Colonic mucosa (tissue), 4 donors: ENCODE measurements around the gene NARS2. TPM values are rescaled to one million over a fixed set of nuclear protein-coding genes. Genes with fewer than 3 reads are reported as not detected.

Experiments
- DNase-seq: peaks from one replicate; pipeline ENCODE4 v3.0.0-alpha.2; 2020
- H3K27ac ChIP-seq: fragments of 200-600 bp; one replicate; pipeline ENCODE4 v1.8.0; 2021
- H3K27me3 ChIP-seq: fragments of 200-600 bp; one replicate; pipeline ENCODE4 v1.8.0; 2021
- H3K36me3 ChIP-seq: fragments of 200-600 bp; one replicate; pipeline ENCODE4 v1.8.0; 2021
- H3K4me1 ChIP-seq: fragments of 200-600 bp; one replicate; pipeline ENCODE4 v1.8.0; 2021; ENCODE audit warnings: mild to moderate bottlenecking
- H3K4me3 ChIP-seq: fragments of 200-600 bp; one replicate; pipeline ENCODE4 v1.8.0; 2021
- H3K9ac ChIP-seq, 2 donors: one replicate each; pipeline ENCODE4 v1.7.0; 2013; ENCODE audit warnings: control low read depth in 2 of 2, low read depth in 2 of 2, low read length in 2 of 2
- H3K9me3 ChIP-seq: fragments of 200-600 bp; one replicate; pipeline ENCODE4 v1.8.0; 2021
- intact Hi-C: fragments of 100-400 bp; cut with DNase I; formaldehyde crosslinking; loops from one replicate; pipeline ENCODE4 v1.14.1; 2022
- total RNA-seq, 2 donors: library from RNA; stranded (reverse); fragmentation: NEBNext Ultra II Directional in 1 of 2; extraction: Animal tissue kit (Norgen Biotek cat#: 25700) in 1 of 2; gene quantifications; one replicate each; pipeline ENCODE4 v1.2.1, GENCODE V29; 2021
- TF ChIP-seq, protein P1 (sequence below): fragments of 200-600 bp; IDR thresholded peaks from one replicate; pipeline ENCODE4 v1.8.0; 2022; ENCODE audit warnings: antibody characterized with exemption, mild to moderate bottlenecking
- donor health status: healthy.
- donor health status: DM: no; HTN: no; CAD: no.
- donor health status: DM: no; HTN: no; CAD: no.

Gene NARS2
- total RNA-seq, 2 donors from 2014 or later = 15.0 to 23.7 TPM

GRCh38 chr11:78497293-78497692 is 77.4 kb downstream of the NARS2 start:
- TF ChIP-seq, protein P1, sequence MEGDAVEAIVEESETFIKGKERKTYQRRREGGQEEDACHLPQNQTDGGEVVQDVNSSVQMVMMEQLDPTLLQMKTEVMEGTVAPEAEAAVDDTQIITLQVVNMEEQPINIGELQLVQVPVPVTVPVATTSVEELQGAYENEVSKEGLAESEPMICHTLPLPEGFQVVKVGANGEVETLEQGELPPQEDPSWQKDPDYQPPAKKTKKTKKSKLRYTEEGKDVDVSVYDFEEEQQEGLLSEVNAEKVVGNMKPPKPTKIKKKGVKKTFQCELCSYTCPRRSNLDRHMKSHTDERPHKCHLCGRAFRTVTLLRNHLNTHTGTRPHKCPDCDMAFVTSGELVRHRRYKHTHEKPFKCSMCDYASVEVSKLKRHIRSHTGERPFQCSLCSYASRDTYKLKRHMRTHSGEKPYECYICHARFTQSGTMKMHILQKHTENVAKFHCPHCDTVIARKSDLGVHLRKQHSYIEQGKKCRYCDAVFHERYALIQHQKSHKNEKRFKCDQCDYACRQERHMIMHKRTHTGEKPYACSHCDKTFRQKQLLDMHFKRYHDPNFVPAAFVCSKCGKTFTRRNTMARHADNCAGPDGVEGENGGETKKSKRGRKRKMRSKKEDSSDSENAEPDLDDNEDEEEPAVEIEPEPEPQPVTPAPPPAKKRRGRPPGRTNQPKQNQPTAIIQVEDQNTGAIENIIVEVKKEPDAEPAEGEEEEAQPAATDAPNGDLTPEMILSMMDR = no peak
- H3K9me3 ChIP-seq = no peaks in the 10 kb centered on the region
- H3K27me3 ChIP-seq = no peaks in the 10 kb centered on the region
- no peaks in the 10 kb centered on the region for H3K4me1 ChIP-seq
- no peak overlapping the region for H3K4me3 ChIP-seq
- intact Hi-C loops = no loop called here
- no peaks in the 10 kb centered on the region for H3K36me3 ChIP-seq
- DNase-seq = no peak
- no peak overlapping the region for H3K9ac ChIP-seq
- no peak overlapping the region for H3K27ac ChIP-seq

DNA sequence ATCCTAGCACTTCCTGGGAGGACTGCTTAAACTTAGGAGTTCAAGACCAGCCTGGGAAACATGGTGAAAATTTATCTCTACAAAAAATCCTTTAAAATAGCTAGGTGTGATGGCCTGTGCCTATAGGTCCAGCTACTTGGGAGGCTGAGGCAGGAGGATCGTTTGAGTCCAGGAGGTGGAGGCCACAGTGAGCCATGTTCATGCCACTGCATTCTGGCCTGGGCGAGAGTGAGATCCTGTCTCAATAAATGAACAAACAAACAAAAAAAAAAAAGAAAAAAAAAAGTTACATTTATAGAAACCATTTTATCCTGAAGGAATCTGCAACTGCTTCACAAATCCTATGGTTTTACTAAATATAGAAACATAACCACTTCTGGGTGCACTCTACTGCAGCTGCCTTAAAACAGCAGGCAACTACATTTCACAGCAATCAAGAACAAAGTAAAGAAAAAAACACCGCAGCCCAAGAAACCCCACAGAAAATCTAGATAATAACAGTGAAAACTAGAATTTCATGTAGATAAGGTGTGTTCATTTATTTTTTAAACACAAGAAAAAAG is 81.2 kb downstream of the NARS2 start:
- DNase-seq = no peak
- TF ChIP-seq, protein P1 = no peak
- Histone ChIP-seq H3K9me3 (no peaks in the 10 kb centered on the region), H3K4me3 (no peak overlapping the region), H3K36me3 (no peaks in the 10 kb centered on the region), H3K4me1 (no peaks in the 10 kb centered on the region), H3K27ac (no peak overlapping the region), H3K27me3 (no peaks in the 10 kb centered on the region), H3K9ac (no peak overlapping the region)
- intact Hi-C loops = no loop called here

- no peak overlapping the region for H3K4me3 ChIP-seq
- H3K9ac ChIP-seq = no peak overlapping the region
- H3K9me3 ChIP-seq = no peaks in the 10 kb centered on the region
- intact Hi-C loops = no loop called here
- H3K27ac ChIP-seq = no peak overlapping the region
- H3K27me3 ChIP-seq = no peaks in the 10 kb centered on the region
- H3K36me3 ChIP-seq = no peaks in the 10 kb centered on the region
- TF ChIP-seq, protein P1 = no peak
- no peaks in the 10 kb centered on the region for H3K4me1 ChIP-seq
- no peak for DNase-seq
Measured at GRCh38 chr11:78492973-78493372, 81.7 kb downstream of the NARS2 start.

- H3K27ac ChIP-seq = no peak overlapping the region
- no peaks in the 10 kb centered on the region for H3K36me3 ChIP-seq
- H3K4me1 ChIP-seq = no peaks in the 10 kb centered on the region
- intact Hi-C loops = no loop called here
- no peak overlapping the region for H3K9ac ChIP-seq
- no peaks in the 10 kb centered on the region for H3K9me3 ChIP-seq
- no peaks in the 10 kb centered on the region for H3K27me3 ChIP-seq
- no peak overlapping the region for H3K4me3 ChIP-seq
- no peak for DNase-seq
- TF ChIP-seq, protein P1 = no peak
Measured at GRCh38 chr11:78489184-78489583, 85.5 kb downstream of the NARS2 start.

DNA sequence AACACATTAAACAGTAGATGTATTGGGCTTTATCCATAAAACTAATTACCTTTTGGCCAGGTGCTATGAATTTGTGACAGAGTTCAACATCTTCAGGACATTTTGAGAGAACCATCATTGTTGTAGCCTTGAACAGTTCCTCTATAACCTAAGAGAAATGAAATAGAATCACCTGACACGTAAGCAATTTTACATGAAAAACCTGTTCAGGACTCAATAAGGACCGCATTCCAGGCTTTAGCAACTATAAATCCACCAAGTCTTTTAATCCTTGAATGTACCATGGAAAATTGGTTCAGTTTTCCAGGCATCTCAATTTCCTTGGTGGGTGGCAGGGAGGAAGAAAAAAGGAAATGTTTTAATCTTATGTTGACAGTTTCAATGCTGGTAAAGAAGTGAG is 96.1 kb downstream of the NARS2 start:
- TF ChIP-seq, protein P1 = no peak
- Histone ChIP-seq H3K27ac (no peak overlapping the region), H3K9ac (no peak overlapping the region), H3K9me3 (no peaks in the 10 kb centered on the region), H3K36me3 (no peaks in the 10 kb centered on the region), H3K4me1 (no peaks in the 10 kb centered on the region), H3K27me3 (no peaks in the 10 kb centered on the region), H3K4me3 (no peak overlapping the region)
- no peak for DNase-seq
- intact Hi-C loops = no loop called here
